RPMI8226 (cell line): Measurements from ENCODE around the gene S100P.
"Not testable (repeated sequence)": the region's sequence is repeated elsewhere in the genome, so short reads cannot be mapped to it uniquely, and the experiment has no call there.

Experiments used
- DNase-seq: peaks from one replicate; pipeline ENCODE4 v3.0.0-alpha.2; 2015

S100P gene

GRCh38 chr4:6699903-6700302 is 6.2 kb downstream of the S100P start:
- no peak for DNase-seq

- no peak for DNase-seq
Observed at GRCh38 chr4:6701371-6701770, 7.7 kb downstream of the S100P start.

- DNase-seq: no peak
Observed at GRCh38 chr4:6702761-6703160, 9.1 kb downstream of the S100P start.

DNA sequence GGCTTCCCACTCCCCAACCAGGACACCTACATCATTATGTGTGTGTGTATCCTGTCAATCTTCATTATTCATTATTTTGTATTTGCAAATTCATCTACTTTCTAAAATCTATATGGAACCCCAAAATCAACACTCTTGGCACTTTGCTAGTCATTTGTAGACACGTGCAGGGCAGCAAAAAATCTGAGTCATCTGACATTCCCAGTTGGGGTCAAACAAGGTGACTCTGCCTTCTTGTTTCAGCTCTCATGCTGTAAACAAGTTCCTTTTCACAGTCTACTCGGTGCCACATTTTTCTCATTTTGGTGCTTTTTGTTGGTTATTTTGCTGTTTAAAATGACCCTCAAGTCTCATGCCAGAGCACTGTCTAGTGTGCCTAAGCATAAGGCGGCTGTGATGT is 10.1 kb downstream of the S100P start:
- peak; percentile 22 for DNase-seq

GRCh38 chr4:6705646-6706045 is 12.0 kb downstream of the S100P start:
- no peak for DNase-seq

- no peak for DNase-seq
Observed at GRCh38 chr4:6706173-6706572, 12.5 kb downstream of the S100P start.

DNA sequence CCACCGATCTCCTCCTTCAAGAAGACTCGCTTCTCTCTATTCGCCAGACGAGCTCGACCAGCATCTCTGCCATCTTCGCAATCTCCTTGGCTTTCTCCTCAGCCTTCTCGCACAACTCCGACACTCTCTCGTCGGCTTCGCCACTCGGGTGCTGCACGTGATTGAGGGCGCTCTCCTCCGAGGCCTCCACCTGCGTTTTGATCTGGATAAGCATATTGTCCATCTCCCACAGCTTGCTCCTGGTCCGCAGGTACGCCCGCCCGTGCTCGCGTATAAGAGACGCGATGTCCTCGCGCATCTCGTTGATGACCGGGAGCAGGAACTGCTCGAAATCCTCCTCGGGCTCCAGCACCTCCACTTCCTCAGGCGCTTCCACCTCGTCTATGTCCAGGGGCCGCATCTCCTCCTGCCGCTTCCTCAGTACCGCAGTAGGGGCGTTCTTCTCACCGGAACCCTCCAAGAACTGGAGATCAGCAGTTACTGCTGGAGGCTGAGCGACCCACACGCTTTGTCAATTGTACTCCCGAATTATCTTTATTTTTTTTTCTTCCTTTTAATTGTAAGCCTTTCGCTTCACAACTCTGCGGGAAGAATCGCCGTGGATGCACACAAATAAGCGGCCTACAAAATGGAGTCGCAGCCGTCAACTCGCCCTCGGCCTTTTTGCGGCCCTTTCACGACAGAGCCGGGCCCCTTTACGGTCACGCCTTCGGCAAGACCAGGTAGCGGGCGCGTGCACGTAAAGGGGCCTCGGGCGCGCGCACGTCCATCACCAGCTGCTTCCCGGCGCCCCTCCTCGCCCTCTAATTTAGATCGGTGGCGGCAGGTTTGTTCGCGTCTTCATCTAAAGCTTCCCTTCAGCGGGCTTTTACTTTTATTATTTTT is 15.8 kb downstream of the S100P start, which contains the start of gene MRFAP1L1:
TSS of gene MRFAP1L1 (minus strand) at position 636 of the 885 bp plus-strand sequence. CDS start at position 400, 236 bp downstream.
- DNase-seq: peak; percentile 95

GRCh38 chr4:6710282-6710681 is 16.6 kb downstream of the S100P start:
- no peak for DNase-seq

DNA sequence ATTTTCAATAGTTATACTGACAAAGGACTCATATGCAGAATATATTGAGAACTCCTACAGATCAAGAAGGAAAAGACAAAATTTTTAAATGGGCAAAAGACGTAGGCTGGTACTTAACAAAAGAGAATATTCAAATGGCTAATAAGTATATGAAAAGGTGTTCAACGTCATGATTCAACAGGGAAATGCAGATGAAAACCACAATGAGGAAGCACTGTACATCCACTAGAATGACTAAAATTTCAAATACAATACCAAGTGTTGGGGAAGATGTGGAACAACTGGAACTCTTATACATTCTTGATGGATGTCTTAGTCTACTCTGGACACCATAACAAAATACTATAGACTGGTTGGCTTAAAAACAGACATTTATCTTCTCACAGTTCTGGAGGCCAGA is 17.3 kb downstream of the S100P start:
- DNase-seq: no peak

GRCh38 chr4:6714954-6715353 is 21.3 kb downstream of the S100P start:
- no peak for DNase-seq

DNA sequence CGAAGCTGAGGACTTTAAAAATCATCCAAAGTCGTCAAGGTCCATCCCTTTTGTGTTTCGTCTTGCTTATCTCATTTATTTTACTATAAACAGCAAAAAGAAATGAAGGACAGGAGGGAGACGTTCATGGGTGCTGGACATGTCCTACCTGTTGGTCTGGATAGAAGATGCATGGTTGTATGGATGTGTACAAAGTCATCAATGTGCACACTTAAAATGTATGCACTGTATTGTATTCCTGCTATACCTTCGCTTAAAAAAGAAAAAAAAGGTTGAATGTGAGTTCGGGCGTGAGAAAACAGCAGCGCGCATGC is 22.0 kb downstream of the S100P start:
- no peak for DNase-seq

GRCh38 chr4:6716018-6716911 is 22.6 kb downstream of the S100P start, which contains the start of gene BLOC1S4:
BLOC1S4 (plus strand) TSS chr4:6716174; CDS start chr4:6716210, 36 bp downstream.
- DNase-seq: peak; percentile 91

GRCh38 chr4:6716958-6717655 is 23.4 kb downstream of the S100P start:
- DNase-seq: no peak

DNA sequence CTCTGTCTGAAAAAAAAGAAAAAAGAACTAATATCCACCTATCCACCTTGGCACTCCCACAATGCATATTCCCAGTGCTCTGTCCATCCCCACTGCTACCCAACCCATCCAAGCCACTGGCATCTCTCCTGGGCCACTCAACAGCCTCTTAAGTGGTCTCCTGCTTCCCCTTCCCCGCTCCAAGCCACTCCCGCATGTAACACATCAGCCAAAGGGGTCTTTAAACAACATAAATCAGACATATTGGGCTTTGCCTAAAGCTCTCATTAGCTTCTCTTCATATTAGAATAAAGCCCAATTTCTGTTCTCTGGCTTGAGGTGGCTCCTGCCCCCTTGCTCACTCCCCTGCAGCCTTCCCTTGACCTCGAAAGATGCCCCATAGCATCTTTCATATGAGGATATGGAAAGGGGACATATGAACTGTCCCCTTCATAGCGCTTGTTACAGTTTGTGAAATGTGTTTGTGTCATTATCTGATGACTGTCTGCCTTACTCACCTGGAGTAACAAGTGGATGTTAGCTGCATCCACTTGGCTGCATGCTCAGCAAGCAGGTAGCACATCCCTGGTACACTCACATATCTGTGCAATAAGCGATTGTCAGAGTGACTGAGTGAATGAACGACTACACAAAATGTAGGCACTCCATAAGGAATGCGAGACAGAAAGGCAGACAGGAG is 25.4 kb downstream of the S100P start:
- DNase-seq: no peak

DNA sequence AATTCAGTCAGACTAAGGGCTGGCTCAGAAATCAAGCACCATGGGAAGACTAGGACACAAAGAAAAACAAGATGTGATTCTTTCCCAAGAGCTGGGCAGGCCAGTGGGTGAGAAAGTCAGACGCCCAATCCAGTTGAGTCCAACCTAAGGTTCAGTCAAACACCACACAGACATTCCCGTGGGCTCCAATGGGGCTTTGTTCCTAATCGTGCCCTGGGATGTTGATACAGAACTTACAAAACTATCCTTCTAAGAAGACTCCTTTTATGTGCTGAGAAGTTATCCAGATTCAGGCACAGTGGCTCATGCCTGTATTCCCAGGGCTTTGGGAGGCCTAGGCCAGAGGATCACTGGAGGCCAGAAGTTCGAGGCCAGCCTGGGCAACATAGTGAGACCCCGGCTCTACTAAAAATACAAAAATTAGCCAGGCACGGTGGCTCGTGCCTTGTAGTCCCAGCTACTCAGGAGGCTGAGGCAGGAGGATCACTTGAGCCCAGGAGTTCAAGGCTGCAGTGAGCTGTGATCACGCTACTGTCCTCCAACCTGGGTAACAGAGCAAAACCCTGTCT is 26.0 kb downstream of the S100P start:
- DNase-seq: no peak

- peak; percentile 62 for DNase-seq
Observed at GRCh38 chr4:6720202-6720699, 26.6 kb downstream of the S100P start.

- no peak for DNase-seq
Observed at GRCh38 chr4:6721121-6721520, 27.4 kb downstream of the S100P start.

DNA sequence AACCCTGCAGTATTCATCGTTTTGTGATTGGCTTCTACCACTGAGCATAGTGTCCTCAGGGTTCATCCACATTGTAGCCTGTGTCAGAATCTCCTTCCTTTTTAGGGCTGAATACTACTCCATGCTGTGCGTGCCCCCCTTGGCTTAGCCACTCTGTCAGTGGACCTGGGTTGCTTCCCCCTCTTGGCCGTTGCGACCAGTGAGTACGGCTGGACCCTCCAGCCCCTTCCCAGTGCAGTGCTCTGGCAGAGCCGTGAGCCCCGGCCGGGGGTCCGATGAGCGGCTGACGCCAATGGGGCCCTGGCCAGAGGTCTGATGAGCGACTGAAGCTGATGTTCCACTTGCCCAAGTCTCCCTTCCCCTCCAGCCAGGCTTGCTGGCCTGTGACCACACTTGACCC is 29.2 kb downstream of the S100P start:
- DNase-seq: no peak

GRCh38 chr4:6723851-6724250 is 30.2 kb downstream of the S100P start:
- no peak for DNase-seq

DNA sequence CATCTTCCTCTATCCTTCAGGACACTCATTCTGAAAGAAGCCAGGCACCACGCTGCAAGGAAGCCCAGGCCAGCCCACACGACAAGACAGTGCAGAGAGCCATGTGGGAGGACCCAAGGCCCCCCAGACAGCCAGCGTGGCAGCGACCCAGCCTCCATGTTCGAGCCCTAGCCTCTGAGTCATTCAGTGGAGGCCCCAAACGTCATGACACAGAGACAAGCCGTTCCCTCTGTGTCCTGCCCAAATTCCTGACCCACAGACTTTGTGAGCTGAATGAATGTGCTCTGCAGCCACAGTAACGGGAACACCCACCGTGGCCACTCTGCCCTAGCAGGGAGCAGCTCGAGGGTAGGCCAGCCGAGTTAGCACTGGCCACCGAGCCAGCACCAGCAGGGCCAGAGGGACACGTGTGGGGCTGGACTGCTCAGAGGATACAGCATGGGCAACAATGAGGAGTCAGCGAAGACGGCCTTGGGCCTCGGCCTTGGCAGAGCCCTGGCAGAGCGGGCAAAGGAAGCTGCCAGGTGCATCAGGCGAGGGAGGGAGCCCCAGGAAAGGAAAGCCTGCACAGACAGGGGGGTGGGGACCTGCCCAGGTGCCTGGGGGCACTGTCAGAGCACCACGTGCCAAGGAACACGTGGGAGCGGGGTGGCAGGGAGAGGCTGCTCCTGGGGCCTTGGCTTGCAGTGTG is 30.9 kb downstream of the S100P start:
- no peak for DNase-seq

DNA sequence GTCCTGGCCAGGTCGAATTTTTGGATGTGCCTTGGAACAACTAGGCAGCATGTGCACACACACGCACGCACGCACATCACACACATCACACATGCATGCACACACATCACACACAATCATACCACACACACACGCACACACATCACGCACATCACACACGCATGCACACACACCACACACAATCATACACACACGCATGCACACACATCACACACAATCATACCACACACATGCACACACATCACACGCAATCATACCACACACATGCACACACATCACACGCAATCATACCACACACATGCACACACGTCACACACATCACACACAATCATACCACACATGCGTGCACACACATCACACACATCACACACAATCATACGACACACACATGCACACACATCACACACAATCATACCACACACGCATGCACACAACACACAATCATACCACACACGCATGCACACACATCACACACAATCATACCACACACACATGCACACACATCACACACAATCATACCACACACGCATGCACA is 31.8 kb downstream of the S100P start:
- not testable (repeated sequence) for DNase-seq
